ENCODE results near the gene EGFLAM. TPM values are rescaled to one million over a fixed set of nuclear protein-coding genes. Genes with fewer than 3 reads are reported as not detected.

Gene EGFLAM
- total and polyA plus RNA-seq, 2 of the 4 experiments (the other 2 are of a cell fraction), result 0.77 to 1.1 TPM

DNA sequence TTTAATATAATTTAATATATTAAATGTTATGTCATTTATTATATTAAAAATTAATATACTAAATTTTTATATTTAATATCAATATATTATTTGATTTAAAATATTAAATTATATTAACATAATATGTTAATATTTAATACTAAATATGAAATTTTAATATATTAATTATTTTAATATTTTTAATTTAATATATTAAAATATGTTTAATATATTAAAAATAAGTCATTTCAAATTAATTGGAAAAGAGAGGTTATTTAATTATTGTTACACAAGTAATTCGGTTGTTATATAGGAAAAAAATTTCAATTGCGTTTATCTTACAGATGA is 183.9 kb downstream of the EGFLAM start:
- no peaks in the 10 kb centered on the region for H4K20me1 ChIP-seq (ENCODE audit: insufficient read depth, low read length)
- H3K14ac ChIP-seq (replicated peaks; ENCODE audit: low read depth, low read length), result no peak overlapping the region
- H2AK5ac ChIP-seq (ENCODE audit: low read depth, low read length), result no peak overlapping the region
- H3K4me2 ChIP-seq (ENCODE audit: low read depth, low read length), result no peak overlapping the region
- no peak overlapping the region for H2BK120ac ChIP-seq (ENCODE audit: low read depth, low read length)
- H2BK5ac ChIP-seq (ENCODE audit: low read depth, low read length, poor library complexity, severe bottlenecking), result no peak overlapping the region
- H3K4me3 ChIP-seq (ENCODE audit: insufficient read depth, low read depth, low read length), result no peak overlapping the region
- no peak overlapping the region for H3K4ac ChIP-seq (ENCODE audit: low read depth, low read length)
- TF ChIP-seq MAFK (IDR thresholded peaks at IDR 0.05; ENCODE audit: low read depth, low read length) (no peak), POLR2A (IDR thresholded peaks at IDR 0.05; ENCODE audit: low read depth, low read length) (no peak), MXI1 (IDR thresholded peaks at IDR 0.05; ENCODE audit: borderline replicate concordance, low read depth, low read length) (no peak), SMC3 (IDR thresholded peaks at IDR 0.05; ENCODE audit: low read depth, low read length) (no peak), RAD21 (IDR thresholded peaks at IDR 0.05; ENCODE audit: low read length) (no peak), RFX5 (IDR thresholded peaks at IDR 0.05; ENCODE audit: low read depth, low read length) (no peak), CHD1 (IDR thresholded peaks at IDR 0.05; ENCODE audit: low read depth, low read length) (no peak), FOS (IDR thresholded peaks at IDR 0.05; ENCODE audit: low read depth, low read length) (no peak), CEBPB (IDR thresholded peaks at IDR 0.05; ENCODE audit: low read depth, low read length) (no peak), BHLHE40 (IDR thresholded peaks at IDR 0.05; ENCODE audit: low read depth, low read length) (no peak), MAZ (IDR thresholded peaks at IDR 0.05; ENCODE audit: borderline replicate concordance, low read depth, low read length) (no peak), RCOR1 (IDR thresholded peaks at IDR 0.05; ENCODE audit: insufficient replicate concordance, low read length) (no peak), NFE2L2 (IDR thresholded peaks at IDR 0.05; ENCODE audit: low read depth, low read length) (no peak)
- TF ChIP-seq, protein P1, sequence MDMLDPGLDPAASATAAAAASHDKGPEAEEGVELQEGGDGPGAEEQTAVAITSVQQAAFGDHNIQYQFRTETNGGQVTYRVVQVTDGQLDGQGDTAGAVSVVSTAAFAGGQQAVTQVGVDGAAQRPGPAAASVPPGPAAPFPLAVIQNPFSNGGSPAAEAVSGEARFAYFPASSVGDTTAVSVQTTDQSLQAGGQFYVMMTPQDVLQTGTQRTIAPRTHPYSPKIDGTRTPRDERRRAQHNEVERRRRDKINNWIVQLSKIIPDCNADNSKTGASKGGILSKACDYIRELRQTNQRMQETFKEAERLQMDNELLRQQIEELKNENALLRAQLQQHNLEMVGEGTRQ (IDR thresholded peaks at IDR 0.05; ENCODE audit: low read depth, low read length), result no peak
- TF ChIP-seq, protein P2, sequence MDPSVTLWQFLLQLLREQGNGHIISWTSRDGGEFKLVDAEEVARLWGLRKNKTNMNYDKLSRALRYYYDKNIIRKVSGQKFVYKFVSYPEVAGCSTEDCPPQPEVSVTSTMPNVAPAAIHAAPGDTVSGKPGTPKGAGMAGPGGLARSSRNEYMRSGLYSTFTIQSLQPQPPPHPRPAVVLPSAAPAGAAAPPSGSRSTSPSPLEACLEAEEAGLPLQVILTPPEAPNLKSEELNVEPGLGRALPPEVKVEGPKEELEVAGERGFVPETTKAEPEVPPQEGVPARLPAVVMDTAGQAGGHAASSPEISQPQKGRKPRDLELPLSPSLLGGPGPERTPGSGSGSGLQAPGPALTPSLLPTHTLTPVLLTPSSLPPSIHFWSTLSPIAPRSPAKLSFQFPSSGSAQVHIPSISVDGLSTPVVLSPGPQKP (IDR thresholded peaks at IDR 0.05; ENCODE audit: borderline replicate concordance, low read depth, low read length), result no peak
- TF ChIP-seq, protein P3, sequence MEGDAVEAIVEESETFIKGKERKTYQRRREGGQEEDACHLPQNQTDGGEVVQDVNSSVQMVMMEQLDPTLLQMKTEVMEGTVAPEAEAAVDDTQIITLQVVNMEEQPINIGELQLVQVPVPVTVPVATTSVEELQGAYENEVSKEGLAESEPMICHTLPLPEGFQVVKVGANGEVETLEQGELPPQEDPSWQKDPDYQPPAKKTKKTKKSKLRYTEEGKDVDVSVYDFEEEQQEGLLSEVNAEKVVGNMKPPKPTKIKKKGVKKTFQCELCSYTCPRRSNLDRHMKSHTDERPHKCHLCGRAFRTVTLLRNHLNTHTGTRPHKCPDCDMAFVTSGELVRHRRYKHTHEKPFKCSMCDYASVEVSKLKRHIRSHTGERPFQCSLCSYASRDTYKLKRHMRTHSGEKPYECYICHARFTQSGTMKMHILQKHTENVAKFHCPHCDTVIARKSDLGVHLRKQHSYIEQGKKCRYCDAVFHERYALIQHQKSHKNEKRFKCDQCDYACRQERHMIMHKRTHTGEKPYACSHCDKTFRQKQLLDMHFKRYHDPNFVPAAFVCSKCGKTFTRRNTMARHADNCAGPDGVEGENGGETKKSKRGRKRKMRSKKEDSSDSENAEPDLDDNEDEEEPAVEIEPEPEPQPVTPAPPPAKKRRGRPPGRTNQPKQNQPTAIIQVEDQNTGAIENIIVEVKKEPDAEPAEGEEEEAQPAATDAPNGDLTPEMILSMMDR (conservative IDR thresholded peaks at IDR 0.05; ENCODE audit: low read depth, low read length), result no peak
- no peaks in the 10 kb centered on the region for H3K9me3 ChIP-seq (ENCODE audit: control insufficient read depth, insufficient read depth, low read length)
- ChIA-PET POLR2A (ENCODE audit: unreplicated experiment) (interaction anchor here (1.1 kb wide), 2 partner anchors 364 to 368 kb away, joined by 3 to 4 read pairs; no protein-coding TSS in a partner anchor), CTCF (interaction anchor here (0.6 to 2.1 kb wide), 41 partner anchors 9 to 501 kb away, joined by 3 to 71 read pairs (median 5); no protein-coding TSS in a partner anchor)
- H2AFZ ChIP-seq (replicated peaks; ENCODE audit: low read length, poor library complexity), result no peak overlapping the region
- H3K4me1 ChIP-seq (ENCODE audit: control insufficient read depth, insufficient read depth, low read length), result no peaks in the 10 kb centered on the region
- H3K56ac ChIP-seq (ENCODE audit: extremely low read depth, insufficient read depth, low read length), result no peak overlapping the region
- no peak overlapping the region for H4K91ac ChIP-seq (ENCODE audit: insufficient read depth, low read depth, low read length)
- H3K23ac ChIP-seq (ENCODE audit: low read depth, low read length), result no peak overlapping the region
- H2BK15ac ChIP-seq (ENCODE audit: low read depth, low read length), result no peak overlapping the region
- no peak overlapping the region for H3K9ac ChIP-seq (ENCODE audit: low read depth, low read length)
- DNase-seq, result no peak
- no peak overlapping the region for H4K8ac ChIP-seq (ENCODE audit: low read depth in 2 of 2, low read length in 2 of 2)
- H3K18ac ChIP-seq (ENCODE audit: low read depth, low read length), result no peak overlapping the region
- dilution Hi-C loops (cut with HindIII; ENCODE audit: low sequenced_read_pairs, unreplicated experiment), result no loop called here
- no peaks in the 10 kb centered on the region for H3K36me3 ChIP-seq (ENCODE audit: control insufficient read depth, insufficient read depth, low read length)
- intact Hi-C loops (cut with micrococcal nuclease), result loop anchor here (5.0 kb wide), 1 partner anchor 480 kb away; no protein-coding TSS in a partner anchor
- no TSS peak for BruUV-seq (replicated peaks)
- peaks cover 8% of the 10 kb centered on the region for H3K27me3 ChIP-seq (ENCODE audit: control insufficient read depth, insufficient read depth, low read length)
- no peak overlapping the region for H3K27ac ChIP-seq (ENCODE audit: insufficient read depth, low read length)
- no peaks in the 10 kb centered on the region for H3K79me1 ChIP-seq (ENCODE audit: low read depth in 1 of 2, low read length in 2 of 2)
- in situ Hi-C loops (cut with MboI; ENCODE audit: low sequenced_read_pairs), result no loop called here
- no peaks in the 10 kb centered on the region for H3K9me1 ChIP-seq (ENCODE audit: insufficient read depth, low read length)
- 100% methylated on average over 1 of the region's 2 CpGs; no CpG with 5 or more reads in 1 of the 2 experiments for WGBS, 2 experiments (ENCODE audit: extremely low coverage in 2 of 2, insufficient read length in 1 of 2)
- no peak for ATAC-seq (ENCODE audit: low read depth)
- H2AK9ac ChIP-seq (replicated peaks; ENCODE audit: low read depth, low read length, poor library complexity), result no peak overlapping the region
- no peak overlapping the region for H2BK20ac ChIP-seq (ENCODE audit: low read depth, low read length)
- H4K5ac ChIP-seq (ENCODE audit: low read depth, low read length), result no peak overlapping the region

Measured in IMR-90 (cell line).